Lower leg skin (tissue), 3 donors: Measurements from ENCODE around the gene SMG6.

ENCODE experiments used
- CTCF ChIP-seq, 3 donors: fragments of 450-650 bp; IDR thresholded peaks; one replicate each; pipeline ENCODE4 v1.5.1; 2016; ENCODE audit warnings: antibody characterized with exemption in 3 of 3, mild to moderate bottlenecking in 3 of 3, moderate library complexity in 2 of 3
- POLR2A ChIP-seq, 2 donors: fragments of 450-650 bp; IDR thresholded peaks; one replicate each; pipeline ENCODE4 v1.6.1; 2016 to 2017; ENCODE audit warnings: antibody characterized with exemption in 2 of 2, mild to moderate bottlenecking in 1 of 2, moderate library complexity in 1 of 2

- TF ChIP-seq CTCF (IDR thresholded peaks at IDR 0.05): no peak
- no peak for TF ChIP-seq POLR2A (IDR thresholded peaks at IDR 0.05)
Measured at GRCh38 chr17:2023256-2023655, 280.3 kb downstream of the SMG6 start.
